HFF-Myc (cell line): ENCODE results near the gene GGACT.

Experiments
- DNase-seq: peaks from one replicate; pipeline ENCODE4 v3.0.0-alpha.2; 2011; ENCODE audit warnings: low read depth; ENCODE audit errors: extremely low read depth
- H3K4me3 ChIP-seq: replicated peaks from 2 replicates; pipeline ENCODE4 v1.5.1; 2011; ENCODE audit warnings: low read depth, mild to moderate bottlenecking, control low read depth, low read length
- CTCF ChIP-seq: IDR thresholded peaks from 2 replicates; pipeline ENCODE4 v1.5.1; 2012; ENCODE audit warnings: mild to moderate bottlenecking, low read depth, low read length, control low read depth; ENCODE audit errors: missing control alignments

Gene GGACT

GRCh38 chr13:100566543-100566942 lies 22.0 kb downstream of the GGACT start:
- H3K4me3 ChIP-seq, result no peak overlapping the region
- no peak for TF ChIP-seq CTCF
- no peak for DNase-seq

- H3K4me3 ChIP-seq, result no peak overlapping the region
- no peak for TF ChIP-seq CTCF
- DNase-seq, result no peak
These were observed 23.3 kb downstream of the GGACT start for GRCh38 chr13:100565286-100565685.

GRCh38 chr13:100564444-100565223 lies 24.0 kb downstream of the GGACT start:
- no peak for DNase-seq
- TF ChIP-seq CTCF, result no peak

GRCh38 chr13:100563779-100564178 lies 24.8 kb downstream of the GGACT start:
- TF ChIP-seq CTCF, result no peak
- H3K4me3 ChIP-seq, result no peak overlapping the region
- no peak for DNase-seq

More at GRCh38 chr13:100564444-100565223, 24.0 kb downstream of the GGACT start:
- H3K4me3 ChIP-seq, result no peak overlapping the region

- DNase-seq, result no peak
- TF ChIP-seq CTCF, result no peak
- no peak overlapping the region for H3K4me3 ChIP-seq
These were observed 26.9 kb downstream of the GGACT start for GRCh38 chr13:100561599-100562204.

GRCh38 chr13:100561158-100561499 lies 27.5 kb downstream of the GGACT start:
- no peak overlapping the region for H3K4me3 ChIP-seq
- TF ChIP-seq CTCF, result no peak
- DNase-seq, result no peak
